Fibroblast of skin of right quadriceps (primary cell): ENCODE measurements around the gene TTC27.
"Not testable (repeated sequence)": the region's sequence is repeated elsewhere in the genome, so short reads cannot be mapped to it uniquely, and the experiment has no call there.

ENCODE experiments used
- DNase-seq: peaks from one replicate; pipeline ENCODE4 v3.0.0-alpha.2; 2013

The TTC27 gene

DNA sequence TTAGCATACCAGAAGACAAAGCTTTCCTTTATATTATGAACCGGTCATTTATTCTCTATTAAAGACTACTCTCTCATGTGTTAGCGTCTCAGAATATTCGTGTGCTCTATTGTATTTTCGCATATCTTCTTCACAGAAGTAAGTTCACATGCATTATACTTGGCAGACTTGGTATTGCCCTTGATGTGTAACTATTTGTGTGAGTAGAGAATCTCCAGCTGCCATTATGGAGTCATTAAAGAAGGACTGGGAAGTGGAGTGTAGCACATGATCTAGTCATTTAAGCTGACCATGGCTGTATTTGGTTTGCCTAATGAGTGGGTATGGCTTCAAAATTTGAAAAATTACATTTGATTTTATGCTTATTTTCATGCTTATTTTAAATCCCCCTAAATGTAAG is 92.9 kb downstream of the TTC27 start:
- DNase-seq: no peak

DNA sequence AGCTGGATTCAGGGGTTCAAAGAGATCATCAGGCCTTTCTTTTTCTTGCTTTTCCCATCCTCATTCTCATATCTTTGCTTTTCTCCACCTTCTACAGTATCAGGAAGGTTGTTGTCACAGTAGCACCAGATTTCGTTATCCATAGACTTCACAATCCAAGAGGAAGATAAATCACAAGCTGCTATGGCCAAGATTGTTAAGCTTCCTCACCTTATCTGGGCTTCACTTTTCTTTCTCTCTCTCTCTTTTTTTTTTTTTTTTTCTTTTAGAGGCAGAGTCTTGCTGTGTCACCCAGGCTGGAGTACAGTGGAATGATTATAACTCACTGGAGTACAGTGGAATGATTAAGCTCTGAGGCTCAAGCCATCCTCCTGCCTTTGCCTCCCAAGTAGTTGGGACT is 93.5 kb downstream of the TTC27 start:
- no peak for DNase-seq

DNA sequence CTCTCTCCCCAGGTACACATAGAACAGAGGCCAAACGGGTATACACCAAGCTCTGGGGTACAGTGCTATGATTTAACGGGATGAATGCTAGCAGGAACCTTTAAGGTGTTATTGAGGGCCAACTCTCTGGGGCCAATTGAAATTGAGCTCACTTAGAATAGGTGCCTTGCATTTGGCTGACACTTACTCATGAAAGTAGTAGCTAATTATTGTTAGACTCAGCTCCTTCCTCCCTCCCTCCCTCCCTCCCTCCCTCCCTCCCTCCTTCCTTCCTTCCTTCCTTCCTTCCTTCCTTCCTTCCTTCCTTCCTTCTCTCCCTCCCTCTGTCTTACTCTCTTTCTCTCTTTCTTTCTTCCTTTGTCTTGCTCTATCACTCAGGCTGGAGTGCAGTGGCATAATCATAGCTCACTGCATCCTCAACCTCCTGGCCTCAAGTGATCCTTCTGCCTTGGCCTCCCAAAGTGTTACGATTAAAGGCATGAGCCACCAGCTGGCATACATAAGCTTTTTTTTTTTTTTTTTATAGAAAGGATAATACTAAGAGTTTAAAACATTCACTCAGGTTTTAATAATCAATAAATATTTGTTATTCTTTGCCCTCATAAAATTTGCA is 95.7 kb downstream of the TTC27 start:
- DNase-seq: no peak

DNA sequence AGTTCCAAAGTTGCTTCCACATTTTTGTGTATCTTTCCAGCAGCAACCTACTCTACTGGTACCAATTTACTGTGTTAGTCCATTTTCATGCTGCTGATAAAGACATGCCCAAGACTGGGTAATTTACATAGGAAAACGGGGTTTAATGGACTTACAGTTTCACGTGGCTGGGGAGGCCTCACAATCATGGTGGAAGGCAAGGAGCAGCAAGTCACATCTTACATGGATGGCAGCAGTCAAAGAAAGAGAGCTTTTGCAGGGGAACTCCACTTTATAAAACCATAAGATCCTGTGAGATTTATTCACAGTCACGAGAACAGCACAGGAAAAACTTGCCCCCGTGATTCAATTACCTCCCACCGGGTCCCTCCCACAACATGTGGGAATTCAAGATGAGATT is 98.8 kb downstream of the TTC27 start:
- not testable (repeated sequence) for DNase-seq

DNA sequence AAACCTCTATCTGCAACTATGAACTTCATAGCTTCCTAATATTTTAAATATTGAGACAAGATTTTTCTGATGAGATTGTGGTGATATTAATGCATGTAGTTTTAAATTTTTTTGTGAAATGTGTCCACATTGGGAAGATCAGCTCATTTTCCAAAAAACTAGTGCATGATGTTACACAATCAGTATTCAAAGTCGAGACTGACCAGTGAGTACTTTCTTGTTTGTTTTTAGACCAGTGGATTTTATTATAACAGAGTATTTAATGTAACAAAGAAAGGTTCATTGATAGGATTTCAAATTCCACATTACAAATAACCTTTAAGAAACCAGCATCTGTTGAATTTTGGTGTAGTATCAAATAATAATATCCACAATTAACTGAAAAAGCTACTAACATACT is 99.3 kb downstream of the TTC27 start:
- DNase-seq: no peak

DNA sequence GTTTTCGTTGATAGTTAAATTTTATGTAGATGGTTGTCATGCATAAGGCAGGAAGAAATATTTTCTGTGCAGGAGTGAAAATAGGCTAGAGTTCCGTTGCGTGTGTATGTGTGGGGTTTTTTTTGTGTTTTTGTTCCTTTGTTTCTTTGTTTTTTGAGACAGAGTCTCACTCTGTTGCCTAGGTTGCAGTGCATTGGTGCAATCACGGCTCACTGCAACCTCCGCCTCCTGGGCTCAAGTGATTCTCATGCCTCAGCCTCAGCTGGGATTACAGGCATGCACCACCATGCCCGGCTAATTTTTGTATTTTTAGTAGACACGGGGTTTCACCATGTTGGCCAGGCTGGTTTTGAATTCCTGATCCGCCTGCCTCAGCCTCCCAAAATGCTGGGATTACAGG is 103.1 kb downstream of the TTC27 start:
- DNase-seq: not testable (repeated sequence)

DNA sequence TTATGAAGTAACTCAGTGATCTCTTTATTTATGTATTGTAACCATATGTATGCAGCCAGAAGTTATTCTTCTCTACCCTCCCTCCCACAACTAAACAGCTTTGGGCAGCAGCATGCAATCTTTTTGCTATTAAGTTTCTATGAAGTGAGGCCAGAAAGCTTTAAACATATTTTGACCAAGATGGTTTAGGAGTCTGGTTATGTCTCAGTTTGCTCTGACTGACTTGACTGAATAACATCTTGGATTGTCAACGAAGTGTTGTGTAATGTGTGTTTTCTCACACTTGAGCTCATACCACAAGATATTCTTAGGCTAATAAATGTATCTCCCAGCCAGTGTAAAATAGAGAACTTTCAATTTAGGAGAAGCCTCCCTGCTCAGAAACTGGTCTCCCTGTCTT is 104.3 kb downstream of the TTC27 start:
- peak; percentile 35 for DNase-seq

DNA sequence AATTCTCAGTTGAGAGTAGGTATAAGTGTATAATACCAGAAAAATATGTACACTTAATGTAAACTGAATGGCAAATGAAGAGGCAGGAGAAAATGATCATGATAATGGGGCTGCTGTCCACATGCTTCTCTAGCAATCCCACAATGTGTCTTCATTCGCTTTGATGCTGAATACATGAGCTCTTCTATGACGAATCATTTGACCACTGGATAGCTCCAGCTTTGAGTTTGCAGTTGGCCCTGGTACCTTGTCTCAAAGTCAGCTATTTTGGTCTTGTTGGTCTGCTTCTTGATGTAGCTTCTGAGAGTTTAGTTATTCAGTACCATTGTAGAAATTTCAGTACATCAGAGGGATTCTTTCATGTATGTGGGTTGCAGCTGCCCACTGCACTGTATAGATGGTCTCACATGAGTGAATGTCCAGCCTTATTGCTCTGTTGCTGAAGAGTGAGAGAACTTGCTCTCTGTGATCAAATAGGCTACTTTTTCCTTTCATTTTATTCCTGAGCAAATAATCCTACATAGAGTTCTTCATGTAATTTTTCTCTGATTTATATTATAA is 105.1 kb downstream of the TTC27 start:
- DNase-seq: peak; percentile 36

DNA sequence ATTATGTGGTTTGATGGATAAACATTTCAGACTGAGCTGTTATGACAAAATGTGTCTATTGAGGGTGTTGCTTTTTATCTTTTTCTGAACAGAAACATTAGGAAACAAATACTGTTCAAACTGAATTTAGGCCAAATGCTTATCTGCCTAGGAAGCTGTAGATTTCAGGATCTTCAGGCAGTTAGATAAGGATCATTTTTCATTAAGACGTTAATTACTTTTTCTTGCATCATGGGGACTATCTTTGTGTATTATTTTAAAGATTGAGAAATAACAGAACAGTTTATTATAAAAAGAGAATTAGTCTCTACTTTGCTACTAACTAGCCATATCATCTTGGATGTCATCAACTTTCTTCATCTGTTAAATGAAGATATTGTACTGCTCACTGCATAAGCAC is 107.5 kb downstream of the TTC27 start:
- no peak for DNase-seq

DNA sequence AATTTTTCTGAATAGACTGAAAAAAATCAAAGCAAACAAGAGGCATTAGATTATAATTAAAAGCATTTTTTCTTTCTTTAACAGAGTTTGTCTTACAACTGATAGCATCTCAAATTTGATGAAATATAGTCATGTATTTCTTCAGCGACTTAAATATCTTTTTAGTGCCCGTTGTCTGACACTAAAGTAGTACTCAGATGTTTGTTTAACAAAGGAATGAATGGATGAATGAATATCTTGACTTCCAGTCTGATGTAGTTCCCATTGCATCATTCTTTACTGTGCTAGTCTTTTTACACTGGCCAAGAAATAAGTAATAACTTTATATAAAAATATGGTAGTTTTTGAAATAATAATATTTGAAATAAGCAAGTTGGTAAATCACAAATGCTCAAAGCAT is 111.1 kb downstream of the TTC27 start:
- peak; percentile 26 for DNase-seq

DNA sequence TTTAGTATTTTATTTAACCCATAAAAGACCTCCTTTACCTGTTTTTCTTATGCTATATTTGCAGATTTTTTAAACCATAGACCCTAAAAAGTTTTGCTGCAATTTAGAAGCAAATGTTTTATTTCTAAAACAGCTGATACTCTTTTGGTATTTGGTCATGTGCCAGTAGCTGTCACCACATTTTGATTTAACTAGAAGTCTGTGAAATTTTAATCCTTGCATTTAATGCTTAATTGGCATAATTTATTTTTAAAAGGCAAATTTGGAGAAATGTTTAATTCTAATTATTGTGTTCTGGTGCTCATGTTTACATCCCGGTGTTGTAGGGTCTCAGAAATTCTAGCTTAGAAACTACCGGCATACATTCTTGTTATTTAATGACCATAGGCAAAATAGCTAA is 111.8 kb downstream of the TTC27 start:
- DNase-seq: peak; percentile 30

DNA sequence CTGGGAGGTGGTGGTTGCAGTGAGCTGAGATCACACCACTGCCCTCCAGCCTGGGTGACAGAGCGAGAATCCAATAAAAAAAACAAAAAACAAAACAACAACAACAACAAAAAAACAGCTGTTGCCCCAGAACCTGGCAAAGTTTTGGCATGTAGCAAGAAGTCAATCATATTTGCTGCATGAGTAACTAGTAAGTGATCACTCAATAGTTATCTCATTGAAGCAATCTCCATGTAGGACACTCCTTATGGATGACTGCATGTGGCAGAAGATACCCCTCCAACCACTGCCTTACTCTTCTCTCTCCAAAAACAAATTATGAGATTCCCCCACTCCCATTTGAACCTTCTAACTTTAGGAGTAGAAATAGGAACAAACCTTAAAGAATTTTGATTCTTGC is 113.7 kb downstream of the TTC27 start:
- DNase-seq: no peak

DNA sequence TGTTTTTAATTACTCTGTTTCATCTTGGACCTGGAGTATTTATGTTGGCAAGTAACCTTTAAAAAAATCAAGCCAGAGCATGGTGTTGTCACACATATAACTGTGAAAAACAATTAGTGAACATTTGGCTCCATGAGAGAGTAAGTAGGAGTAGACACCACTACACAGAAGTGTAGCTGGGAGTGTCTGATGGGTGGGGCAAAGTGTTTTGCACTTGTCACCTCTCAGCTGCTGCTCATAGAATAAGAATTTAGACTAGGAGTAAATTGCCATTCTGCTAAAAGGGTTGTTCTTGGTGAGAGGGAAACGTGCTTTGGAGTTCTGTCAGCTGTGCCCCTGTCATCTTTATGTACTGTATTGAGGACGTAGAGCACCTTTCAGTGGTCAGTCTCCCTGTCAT is 114.5 kb downstream of the TTC27 start:
- DNase-seq: no peak

DNA sequence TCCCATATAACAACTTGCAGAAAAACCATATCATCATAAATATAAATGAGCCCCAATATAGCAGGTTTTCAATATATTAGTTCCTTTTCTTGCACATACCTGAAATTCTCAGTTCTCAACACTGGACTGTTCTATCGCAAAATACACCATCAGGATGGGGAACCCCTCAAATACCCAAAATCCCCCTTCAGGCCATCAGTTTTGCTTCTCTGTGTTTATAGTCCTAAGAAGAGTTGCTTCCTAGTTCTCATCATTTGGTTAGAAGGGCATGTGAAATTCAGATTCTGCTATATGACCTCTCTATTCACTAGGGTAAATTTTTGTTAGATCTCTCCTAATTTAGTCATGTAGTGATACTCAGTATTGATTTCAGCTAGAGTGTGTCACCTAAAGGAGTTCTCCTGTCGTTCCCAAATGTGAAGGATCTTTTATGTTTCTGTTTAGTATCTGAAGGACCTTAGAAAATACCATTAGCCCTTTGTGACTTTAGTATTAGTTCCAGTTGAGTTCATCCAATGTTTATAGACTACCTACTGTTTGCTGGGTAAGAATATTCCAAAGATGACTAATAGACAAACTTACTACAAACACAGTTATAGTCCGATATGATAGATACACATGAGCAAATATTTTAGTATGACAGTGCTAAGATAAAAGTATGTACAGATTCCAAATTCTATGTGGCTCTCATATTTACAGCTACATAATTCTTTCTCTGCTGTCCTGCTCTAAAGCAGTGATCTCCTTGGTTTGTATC is 115.8 kb downstream of the TTC27 start:
- peak; percentile 21 for DNase-seq

DNA sequence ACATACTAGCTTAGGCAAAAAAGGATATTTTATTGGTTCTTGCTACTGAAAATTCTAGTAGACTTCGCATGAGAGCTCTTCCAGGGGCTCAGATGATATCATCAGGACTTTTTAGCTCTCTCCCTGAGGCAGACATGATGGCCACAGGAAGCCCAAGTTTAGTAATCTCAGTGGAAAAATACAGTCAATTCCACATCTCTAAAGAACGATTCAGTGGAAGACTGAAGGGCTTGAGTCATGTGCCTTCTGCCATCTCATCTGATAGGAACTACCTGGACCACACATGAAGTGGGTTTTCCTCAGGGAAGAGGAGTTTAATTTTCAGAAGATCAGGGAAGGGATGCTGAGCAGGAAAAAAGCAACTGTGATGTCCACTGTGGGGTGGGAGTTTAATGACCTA is 117.3 kb downstream of the TTC27 start:
- peak; percentile 64 for DNase-seq

DNA sequence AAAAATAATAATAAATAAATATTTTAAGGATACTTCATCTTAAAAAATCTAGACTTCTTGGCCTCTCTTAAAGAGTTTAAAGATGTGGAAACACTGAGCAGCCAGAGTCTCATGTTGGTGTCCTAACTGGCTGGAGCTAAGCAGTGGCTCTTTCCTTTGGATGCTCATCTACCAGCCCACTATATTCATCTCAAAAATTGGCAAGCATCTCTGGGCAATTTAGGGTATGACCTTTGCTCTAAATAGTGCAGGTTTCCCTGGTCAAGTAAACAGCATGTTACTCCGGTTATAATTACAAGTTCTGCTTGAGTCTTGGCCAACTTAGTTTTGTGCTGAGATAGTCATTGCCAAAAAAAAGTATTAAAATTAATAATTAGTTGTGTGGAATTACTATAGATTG is 117.8 kb downstream of the TTC27 start:
- DNase-seq: no peak

DNA sequence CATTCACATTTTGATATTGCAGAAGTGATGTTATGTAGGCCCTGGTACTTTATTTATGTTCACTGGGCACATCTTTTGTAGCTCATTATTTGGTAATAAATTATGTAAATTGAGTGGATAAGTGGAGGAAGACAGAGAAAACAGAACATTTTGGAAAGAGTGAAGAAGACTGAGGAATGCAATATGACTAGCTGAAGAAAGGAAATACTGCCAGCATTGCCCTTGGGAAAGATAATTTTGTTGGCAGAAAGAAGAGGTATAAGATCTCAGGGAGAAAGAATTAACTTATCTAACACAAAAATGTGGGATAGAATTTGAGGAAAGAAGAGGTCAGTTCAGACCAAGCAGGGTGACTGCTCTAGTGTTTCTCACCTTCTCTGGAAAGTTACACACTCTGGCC is 118.8 kb downstream of the TTC27 start:
- DNase-seq: peak; percentile 68

DNA sequence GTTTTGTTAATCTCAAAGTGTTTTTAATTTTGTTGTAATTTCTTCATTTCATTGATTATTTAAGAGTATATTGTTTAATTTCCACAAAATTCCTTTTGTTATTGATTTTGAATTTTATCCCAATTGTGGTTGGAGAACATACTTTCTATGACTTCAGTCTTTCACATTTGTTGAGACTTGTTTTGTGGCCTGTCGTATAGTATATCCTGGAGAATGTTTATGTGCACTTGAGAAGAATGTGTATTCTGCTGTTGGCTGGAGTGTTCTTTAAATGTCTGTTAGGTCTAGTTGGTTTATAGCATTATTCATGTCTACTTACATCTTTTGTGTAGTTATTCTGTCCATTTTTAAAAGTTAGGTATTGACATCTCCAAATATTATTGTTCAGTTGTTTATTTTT is 120.3 kb downstream of the TTC27 start:
- DNase-seq: no peak

DNA sequence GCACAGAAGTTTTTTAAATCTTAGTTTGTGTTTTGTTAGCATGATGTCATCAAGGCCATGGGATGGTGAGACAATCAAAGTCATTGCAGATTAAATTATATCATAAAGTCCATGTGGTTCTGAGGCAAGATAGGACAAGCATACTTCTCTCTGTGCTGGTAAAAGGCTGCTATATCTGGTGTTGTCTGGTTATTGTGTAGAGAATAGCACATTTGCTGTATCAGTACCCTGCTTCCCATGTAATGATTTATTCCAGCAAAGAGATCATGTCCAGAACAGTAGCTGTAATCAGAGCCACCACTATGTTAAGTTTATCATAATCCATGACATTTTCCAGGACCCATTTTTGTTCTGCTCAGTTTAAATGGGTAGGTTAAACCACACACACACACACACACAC is 123.0 kb downstream of the TTC27 start:
- no peak for DNase-seq

DNA sequence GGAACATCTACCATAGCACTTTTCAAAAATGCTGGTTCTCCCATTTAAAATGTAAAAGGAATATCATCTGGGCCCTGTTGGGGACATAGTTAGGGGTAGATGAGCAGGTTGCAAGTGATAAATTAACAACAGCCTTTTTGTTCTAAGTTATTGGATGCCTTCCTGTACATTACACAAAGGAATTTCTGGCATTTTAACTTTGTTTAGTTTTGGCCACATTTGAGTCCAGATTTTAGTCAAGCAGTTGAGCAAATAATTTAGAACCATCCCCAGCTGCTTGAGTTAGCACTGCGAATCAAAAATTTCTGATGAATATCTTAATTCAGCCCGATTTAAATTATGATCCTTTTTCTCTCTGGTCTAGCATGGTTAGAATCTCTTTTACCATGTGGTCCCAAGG is 124.4 kb downstream of the TTC27 start:
- DNase-seq: peak; percentile 42

DNA sequence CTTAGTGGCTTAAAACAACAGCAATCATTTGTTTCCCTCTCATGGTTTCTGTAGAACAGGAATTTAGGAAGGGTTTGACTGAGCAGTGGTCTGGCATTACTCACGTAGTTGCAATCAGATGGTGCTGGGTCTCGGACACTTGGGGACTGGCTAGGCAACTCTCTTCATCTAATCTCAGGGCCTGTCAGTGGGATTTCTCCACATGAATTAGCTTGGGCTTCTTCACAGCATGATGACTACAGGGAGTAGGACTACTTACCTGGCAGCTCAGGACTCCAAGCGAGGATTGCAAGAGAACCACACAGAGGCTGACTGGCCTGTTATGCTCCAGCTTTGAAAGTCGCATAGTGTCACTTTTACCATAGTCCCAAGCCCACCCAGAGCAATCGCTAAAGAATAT is 125.1 kb downstream of the TTC27 start:
- no peak for DNase-seq

DNA sequence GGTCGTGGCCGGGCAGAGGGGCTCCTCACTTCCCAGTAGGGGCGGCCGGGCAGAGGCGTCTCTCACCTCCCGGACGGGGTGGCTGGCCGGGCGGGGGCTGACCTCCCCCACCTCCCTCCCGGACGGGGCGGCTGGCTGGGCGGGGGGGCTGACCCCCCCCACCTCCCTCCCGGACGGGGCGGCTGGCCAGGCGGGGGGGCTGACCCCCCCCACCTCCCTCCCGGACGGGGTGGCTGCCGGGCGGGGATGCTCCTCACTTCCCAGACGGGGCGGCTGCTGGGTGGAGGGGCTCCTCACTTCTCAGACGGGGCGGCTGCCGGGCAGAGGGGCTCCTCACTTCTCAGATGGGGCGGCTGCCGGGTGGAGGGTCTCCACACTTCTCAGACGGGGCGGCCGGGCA is 126.8 kb downstream of the TTC27 start:
- not testable (repeated sequence) for DNase-seq

DNA sequence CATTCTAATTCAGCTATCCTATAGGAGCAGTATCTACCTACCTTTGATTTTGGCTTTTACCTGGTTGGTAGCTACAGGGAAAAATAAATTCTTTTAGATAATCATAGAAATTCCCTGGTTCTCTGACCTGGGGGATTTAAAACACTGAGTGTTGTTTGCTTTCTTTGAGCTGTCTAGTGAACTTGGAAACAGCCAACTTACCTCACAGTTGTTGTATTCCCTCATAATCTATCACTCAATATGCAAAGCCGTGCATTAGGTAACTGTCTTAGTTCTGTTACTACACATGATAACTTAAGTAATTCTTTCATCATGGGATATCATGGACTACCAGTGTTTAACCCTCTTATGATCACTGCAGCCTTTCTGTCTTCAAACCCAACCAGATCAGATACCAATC is 127.8 kb downstream of the TTC27 start:
- no peak for DNase-seq

DNA sequence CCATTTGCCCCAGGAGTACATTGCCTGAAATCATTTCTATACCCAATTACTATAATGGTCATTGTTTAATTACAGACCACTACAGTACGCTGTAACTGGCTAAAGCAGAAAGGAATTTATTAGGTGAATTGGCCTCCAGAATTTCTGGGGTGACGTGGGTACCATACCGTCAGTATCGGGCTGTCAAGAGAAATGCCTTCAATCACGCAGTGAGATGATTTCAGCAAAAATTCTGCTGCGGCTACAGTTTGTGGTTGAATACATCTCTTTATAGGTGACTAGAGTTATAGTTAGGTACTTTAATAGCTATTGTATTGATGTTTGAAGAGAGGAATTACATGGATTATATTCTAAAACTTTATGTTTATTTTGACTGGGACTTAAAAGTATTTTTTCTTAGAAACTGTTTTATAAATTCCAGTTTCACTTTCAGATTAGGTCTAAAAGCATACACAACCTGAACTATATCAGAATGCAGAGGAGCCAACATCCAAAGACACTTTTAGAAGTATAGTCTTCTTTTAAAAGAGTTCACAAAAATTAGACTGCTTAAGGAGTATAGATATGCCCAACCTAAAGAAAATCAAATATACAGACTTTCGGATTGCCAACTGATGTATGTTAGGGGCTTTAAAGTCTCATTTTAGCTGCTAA is 128.4 kb downstream of the TTC27 start:
- no peak for DNase-seq
